NOMO-1 (cell line): ENCODE data around the gene ASF1B.

ENCODE experiments used
- DNase-seq, 2 experiments: peaks; one replicate each; lab custom pipeline; 2025; ENCODE audit not compliant: unreplicated experiment in 2 of 2; lab: John Stamatoyannopoulos, UW

The ASF1B gene

GRCh38 chr19:14089662-14090508 is 46.5 kb downstream of the ASF1B start:
- DNase-seq: peak; percentile 35 to 61

- DNase-seq: peak in 1 of 2 experiments; percentile 20
Observed at GRCh38 chr19:14089412-14089661, 47.1 kb downstream of the ASF1B start.

- no peak for DNase-seq
Observed at GRCh38 chr19:14088634-14089411, 47.6 kb downstream of the ASF1B start.

GRCh38 chr19:14086098-14086497 is 50.3 kb downstream of the ASF1B start:
- DNase-seq: no peak

GRCh38 chr19:14085309-14085995 is 50.9 kb downstream of the ASF1B start, which contains the start of gene C19orf67:
TSS of gene C19orf67 (minus strand) at chr19:14085783. CDS start at chr19:14085627, 156 bp downstream.
- DNase-seq: no peak

- no peak for DNase-seq
Observed at GRCh38 chr19:14082675-14082960, 53.8 kb downstream of the ASF1B start.

- no peak for DNase-seq
Observed at GRCh38 chr19:14081797-14082674, 54.4 kb downstream of the ASF1B start.

GRCh38 chr19:14080887-14081796 is 55.2 kb downstream of the ASF1B start:
- DNase-seq: peak; percentile 96 to 99

GRCh38 chr19:14078411-14078810 is 58.0 kb downstream of the ASF1B start:
- DNase-seq: no peak

- no peak for DNase-seq
Observed at GRCh38 chr19:14073925-14074838, 62.2 kb downstream of the ASF1B start.

- DNase-seq: peak; percentile 64 to 69
Observed at GRCh38 chr19:14073261-14073924, 63.0 kb downstream of the ASF1B start.

GRCh38 chr19:14072535-14073260 is 63.7 kb downstream of the ASF1B start, which contains the start of gene MISP3:
TSS of gene MISP3 (plus strand) at chr19:14072786. CDS start at chr19:14073310, 524 bp downstream.
- DNase-seq: peak; percentile 5 to 18

GRCh38 chr19:14070268-14071050 is 65.9 kb downstream of the ASF1B start:
- DNase-seq: no peak
